PFSK-1 (cell line): ENCODE data around the gene AIF1L.
A peak's percentile ranks its signal among the peaks of the same experiment; 100 is the strongest.

Experiments used
- POLR2AphosphoS5 ChIP-seq: IDR thresholded peaks from 2 replicates; pipeline ENCODE4 v1.6.1; 2012; ENCODE audit warnings: low read depth, mild to moderate bottlenecking, control low read depth, low read length, moderate library complexity
- REST ChIP-seq, 2 experiments: IDR thresholded peaks; 2 replicates each; pipeline versions ENCODE4 v1.6.1 to v1.8.0; 2011 to 2012; ENCODE audit warnings: low read depth in 2 of 2, low read length in 2 of 2, control low read depth in 1 of 2, inconsistent platforms in 1 of 2, mild to moderate bottlenecking in 1 of 2, moderate library complexity in 1 of 2; ENCODE audit not compliant: insufficient read depth in 1 of 2
- SIN3A ChIP-seq: IDR thresholded peaks from 2 replicates; pipeline ENCODE4 v1.6.1; 2012; ENCODE audit warnings: mild to moderate bottlenecking, low read length, moderate library complexity, borderline replicate concordance; ENCODE audit not compliant: insufficient read depth
- TAF1 ChIP-seq: IDR thresholded peaks from 2 replicates; pipeline ENCODE4 v1.6.1; 2012; ENCODE audit warnings: low read length, control low read depth, borderline replicate concordance; ENCODE audit not compliant: insufficient read depth

DNA sequence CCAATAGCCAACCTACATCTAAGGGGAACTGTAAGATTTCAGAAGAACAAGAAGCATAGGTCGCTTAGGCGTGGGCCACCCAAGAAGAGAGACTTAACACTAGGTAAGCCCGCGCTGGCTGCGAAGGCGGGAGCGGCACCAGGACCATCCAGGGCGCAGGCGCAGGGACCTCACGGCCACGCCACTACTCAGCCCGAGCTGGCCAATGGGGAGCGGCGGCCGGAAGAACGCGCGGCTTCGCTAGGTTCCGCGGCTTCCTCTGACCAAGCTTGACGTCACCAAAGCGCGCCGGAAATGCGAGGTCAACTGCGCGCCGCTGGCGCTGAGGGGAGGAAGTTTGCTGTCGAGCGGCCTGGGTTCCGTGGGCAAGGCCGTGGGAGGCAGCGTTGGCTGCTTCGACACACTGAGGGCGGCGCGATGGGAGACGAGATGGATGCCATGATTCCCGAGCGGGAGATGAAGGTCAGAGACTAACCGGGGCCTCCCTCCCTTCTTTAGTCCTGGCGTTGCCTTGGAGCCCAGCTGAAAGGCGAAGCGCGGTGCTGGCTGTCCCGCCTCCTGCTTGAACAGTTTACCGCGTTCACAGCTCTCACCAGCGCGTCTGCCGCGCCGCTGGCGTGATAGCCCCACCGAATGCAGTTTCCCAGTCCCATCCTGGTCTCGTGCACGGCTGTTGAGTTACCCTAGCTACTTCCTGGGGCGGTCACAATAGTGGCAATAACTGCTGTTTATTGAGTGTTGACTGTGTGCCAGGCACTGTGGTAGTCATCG is 29.1 kb downstream of the AIF1L start, which contains the start of gene NUP214:
- peak; percentile 83 for TF ChIP-seq POLR2AphosphoS5
- peak; percentile 69; the same call in 1 of the 2 replicates for TF ChIP-seq TAF1
- peak; percentile 63; the same call in 1 of the 2 replicates for TF ChIP-seq SIN3A
- TF ChIP-seq REST (IDR thresholded peaks at IDR 0.05; ENCODE audit: insufficient read depth in 1 of 2, low read depth in 2 of 2, low read length in 2 of 2): peak in 1 of 2 experiments; percentile 60; a peak in 2 of 4 replicates
